ENCODE measurements around the gene CD164L2.
"Not testable (repeated sequence)": the region's sequence is repeated elsewhere in the genome, so short reads cannot be mapped to it uniquely, and the experiment has no call there.

Gene CD164L2

DNA sequence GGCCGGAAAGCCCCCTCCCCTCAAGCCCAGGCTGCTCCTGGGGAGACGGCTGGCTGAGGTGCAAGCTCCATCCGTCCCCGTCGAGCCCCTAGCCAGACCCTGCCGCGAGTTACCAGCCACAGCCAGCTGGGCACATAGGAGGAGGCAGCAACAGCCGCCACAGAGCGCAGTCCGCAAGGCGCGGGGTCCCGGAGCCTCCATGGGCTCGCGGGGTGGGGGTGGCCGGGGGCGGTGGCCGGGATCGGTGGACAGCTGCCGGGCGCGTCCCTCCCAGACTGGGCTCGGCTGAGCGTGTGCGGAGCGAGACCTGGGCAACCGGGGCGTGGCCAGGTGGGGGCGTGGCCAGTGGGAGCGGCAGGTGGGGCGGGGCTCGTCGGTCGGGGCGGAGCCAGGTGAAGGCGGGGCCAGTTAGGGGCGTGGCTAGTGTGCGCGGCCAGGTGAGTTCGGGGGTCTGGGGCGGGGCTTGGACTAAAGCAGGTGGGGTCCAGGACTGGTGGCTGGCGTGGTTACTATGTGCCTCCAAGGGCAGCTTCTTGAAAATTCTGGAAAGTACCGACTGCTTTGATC is at the start of gene CD164L2:
CD164L2 (minus strand) TSS at position 295 of the 567 bp plus-strand sequence; CDS start at position 201, 94 bp downstream.
- DNase-seq (ENCODE audit: low spot score) = peak; percentile 17

DNA sequence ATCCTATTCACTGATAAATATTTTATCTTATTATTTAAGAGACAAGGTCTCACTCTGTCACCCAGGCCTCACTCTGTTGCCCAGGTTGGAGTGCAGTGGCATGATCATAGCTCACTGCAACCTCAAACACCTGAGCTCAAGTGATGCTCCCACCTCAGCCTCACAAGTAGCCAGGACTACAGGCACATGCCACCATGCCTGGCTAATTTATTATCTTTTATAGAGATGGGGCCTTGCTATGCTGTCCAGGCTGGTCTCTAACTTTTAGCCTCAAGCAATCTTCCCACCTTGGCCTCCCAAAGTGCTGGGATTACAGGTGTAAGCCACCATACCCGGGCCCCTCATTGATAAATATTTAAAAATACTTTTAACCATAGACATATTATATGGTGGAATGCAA is 49.6 kb upstream of the CD164L2 start:
- DNase-seq (ENCODE audit: low spot score) = not testable (repeated sequence)

- DNase-seq (ENCODE audit: low spot score) = no peak
These were observed 48.4 kb upstream of the CD164L2 start for GRCh38 chr1:27431601-27431940.

GRCh38 chr1:27430903-27431600 is 47.9 kb upstream of the CD164L2 start:
- peak; percentile 50 for DNase-seq (ENCODE audit: low spot score)

DNA sequence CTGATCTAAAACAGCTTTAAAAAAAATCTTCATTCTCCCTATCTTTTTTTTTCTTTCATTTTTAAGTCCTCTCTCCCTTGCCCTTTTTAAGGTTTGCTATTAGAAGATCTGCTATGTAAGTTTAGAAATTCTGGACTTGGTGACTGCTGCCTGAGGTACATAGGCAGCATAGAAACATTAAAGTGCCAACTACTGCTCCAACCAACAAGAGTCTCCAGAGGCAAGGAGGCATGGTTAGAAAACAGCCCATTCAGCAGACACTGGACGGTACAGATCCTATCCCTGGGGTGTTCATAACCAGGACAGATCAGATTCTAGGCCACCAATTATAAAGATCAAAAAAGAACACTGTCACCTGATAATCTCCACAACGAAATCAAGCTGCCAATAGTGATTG is 45.9 kb upstream of the CD164L2 start:
- DNase-seq (ENCODE audit: low spot score) = no peak

- no peak for DNase-seq (ENCODE audit: low spot score)
These were observed 45.3 kb upstream of the CD164L2 start for GRCh38 chr1:27428316-27429028.

DNA sequence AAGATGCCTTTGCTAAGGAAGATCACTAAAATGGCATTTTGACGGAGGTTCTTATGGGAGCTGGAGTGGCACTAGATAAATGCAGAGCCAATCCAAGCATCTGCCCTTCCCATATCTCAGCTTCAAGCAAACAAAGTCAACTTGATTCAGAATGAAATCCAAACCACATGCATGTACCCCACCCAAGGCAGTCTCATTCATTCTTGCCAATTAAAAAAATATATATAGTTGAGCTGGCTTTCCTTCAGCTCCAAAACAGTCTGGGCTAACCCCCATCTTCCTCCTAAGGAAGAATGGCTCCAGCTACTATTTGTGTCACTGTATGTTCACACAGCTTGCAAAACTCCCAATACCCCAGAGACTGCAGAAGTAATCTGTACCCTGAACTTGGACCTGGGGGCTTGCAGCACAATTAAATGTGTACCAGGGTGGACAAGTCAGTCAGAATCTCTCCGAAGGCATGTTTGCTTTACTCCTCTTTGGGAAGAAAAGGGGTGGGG is 44.7 kb upstream of the CD164L2 start:
- DNase-seq (ENCODE audit: low spot score) = no peak

DNA sequence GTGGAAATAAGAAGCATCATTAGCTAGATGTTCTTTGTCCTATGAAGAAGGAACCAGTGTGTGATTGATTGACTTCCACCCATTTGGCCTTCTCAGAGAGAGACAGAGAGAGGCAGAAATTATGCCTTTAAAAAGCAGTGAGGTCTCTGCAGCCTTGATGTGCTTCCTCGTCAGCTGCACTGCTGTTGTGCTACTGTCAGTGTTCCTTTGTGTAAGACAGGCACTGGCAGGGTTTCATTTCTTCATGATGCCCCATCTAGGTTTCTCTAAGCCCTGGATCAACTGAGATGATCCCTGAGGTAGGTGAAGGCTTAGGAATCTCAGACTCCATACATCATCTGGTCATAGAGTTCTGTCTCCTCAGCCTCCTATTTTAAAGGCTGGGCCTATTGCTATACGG is 44.2 kb upstream of the CD164L2 start:
- DNase-seq (ENCODE audit: low spot score) = no peak

- no peak for DNase-seq (ENCODE audit: low spot score)
These were observed 40.6 kb upstream of the CD164L2 start for GRCh38 chr1:27423709-27424108.

GRCh38 chr1:27418326-27419185 is 35.4 kb upstream of the CD164L2 start:
- DNase-seq (ENCODE audit: low spot score) = peak; percentile 61

DNA sequence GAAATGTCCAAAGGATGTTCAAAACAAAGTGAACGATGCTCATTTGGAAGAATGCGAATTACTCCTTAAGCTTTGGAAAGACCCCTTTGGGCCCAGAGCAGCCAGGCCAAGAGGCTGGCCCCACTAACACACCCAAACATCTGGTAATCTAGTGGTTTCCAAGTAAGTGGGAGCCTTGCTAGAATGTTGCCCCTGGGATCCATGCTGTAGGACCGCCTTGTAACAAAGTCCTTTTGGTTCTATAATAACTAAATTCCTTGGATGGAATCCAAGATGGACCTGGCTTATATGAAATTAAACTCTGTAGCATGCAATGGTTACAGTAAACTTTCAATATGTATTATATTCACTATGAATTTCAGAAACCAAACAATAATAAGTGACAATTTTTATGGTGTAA is 34.6 kb upstream of the CD164L2 start:
- DNase-seq (ENCODE audit: low spot score) = no peak

DNA sequence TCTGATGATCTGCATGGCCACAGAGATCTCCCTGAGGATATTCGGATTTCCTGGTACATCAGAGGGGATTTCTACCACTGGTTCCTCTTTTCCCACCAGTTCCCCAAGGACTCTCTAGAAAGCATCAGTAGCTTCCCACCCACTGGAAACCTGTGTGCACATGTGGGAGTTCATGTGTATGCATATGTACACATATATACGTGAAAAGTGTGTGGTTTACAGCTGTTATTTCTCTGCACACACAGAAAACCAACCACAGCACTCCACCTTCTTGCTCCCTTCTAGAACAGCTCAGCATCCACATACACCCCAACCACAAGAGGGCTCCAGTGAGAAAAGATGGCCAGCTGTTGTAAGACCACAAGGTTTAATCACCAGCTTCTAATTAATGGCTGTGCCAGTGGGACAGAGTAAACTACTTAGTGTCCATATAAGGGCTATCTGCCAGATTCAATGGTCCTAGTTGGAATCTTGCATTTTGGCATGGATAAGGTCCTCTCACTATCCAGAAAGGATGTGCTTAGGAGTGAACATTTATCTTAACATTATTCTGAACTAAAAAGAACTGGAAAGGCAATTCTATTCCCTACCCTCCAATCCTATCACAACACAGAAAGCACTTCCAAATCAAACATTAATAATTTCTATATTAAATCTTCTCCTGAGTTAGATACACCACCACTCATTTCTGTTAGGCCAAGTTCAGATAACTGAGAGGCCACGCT is 33.4 kb upstream of the CD164L2 start:
- DNase-seq (ENCODE audit: low spot score) = peak; percentile 77

- DNase-seq (ENCODE audit: low spot score) = no peak
These were observed 31.0 kb upstream of the CD164L2 start for GRCh38 chr1:27414091-27414490.

DNA sequence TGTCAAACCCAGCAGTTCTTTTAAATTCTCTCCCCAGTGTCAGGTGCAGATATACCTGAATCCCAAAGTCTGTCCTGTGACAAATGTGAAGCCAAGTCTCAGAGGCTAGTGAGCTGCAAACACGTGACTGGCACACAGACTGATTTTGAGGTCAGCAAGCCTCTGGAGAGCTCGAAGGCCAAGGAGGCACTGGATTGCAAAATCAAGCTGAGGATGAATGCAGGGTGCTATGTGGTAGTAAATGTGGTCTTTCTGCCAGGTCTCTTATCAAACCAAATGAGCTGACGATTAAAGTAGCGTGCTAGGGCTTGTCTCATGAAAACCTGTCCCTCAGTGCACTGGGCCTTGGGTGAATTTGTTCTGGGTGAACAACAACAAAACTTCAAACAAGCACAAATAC is 29.9 kb upstream of the CD164L2 start:
- DNase-seq (ENCODE audit: low spot score) = no peak

GRCh38 chr1:27412502-27412901 is 29.4 kb upstream of the CD164L2 start:
- no peak for DNase-seq (ENCODE audit: low spot score)

- no peak for DNase-seq (ENCODE audit: low spot score)
These were observed 27.6 kb upstream of the CD164L2 start for GRCh38 chr1:27410709-27411108.

DNA sequence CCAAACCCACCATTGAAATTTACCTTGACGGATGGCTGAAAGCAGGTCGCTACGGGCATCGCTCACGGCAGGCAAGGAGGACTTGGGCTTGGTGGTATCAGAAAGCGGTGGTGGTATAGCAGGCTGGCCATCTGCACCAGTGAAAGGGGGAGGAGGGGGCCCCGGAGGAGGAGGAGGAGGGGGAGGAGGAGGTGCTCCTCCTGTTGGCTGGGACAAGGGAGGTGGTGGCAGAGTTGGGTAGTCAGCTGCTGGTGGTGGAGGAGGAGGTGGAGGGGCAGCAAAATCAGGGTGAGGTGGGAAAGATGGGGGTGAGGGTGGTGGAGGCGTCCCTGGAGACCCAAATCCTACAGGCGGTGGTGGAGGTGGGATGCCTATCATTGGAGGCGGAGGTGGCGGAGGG is 26.5 kb upstream of the CD164L2 start:
- no peak for DNase-seq (ENCODE audit: low spot score)

- no peak for DNase-seq (ENCODE audit: low spot score)
These were observed 25.0 kb upstream of the CD164L2 start for GRCh38 chr1:27408151-27408550.

- DNase-seq (ENCODE audit: low spot score) = not testable (repeated sequence)
These were observed 23.7 kb upstream of the CD164L2 start for GRCh38 chr1:27406791-27407190.

DNA sequence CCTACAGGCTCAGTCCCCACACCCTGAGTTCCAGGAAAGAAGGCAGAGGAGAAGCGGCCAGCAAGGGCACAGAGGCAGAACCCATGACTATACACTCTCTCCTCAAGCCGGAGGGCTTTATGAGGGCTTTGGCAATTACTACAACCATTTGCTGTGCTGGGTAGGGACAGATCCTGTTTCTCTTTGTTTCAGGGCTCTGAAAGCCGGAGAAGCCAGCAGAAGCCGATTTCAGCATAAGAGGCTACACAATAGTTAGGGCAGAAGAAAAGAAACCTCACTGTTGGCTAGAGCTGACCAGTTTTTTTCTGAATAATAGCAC is 23.2 kb upstream of the CD164L2 start:
- no peak for DNase-seq (ENCODE audit: low spot score)

DNA sequence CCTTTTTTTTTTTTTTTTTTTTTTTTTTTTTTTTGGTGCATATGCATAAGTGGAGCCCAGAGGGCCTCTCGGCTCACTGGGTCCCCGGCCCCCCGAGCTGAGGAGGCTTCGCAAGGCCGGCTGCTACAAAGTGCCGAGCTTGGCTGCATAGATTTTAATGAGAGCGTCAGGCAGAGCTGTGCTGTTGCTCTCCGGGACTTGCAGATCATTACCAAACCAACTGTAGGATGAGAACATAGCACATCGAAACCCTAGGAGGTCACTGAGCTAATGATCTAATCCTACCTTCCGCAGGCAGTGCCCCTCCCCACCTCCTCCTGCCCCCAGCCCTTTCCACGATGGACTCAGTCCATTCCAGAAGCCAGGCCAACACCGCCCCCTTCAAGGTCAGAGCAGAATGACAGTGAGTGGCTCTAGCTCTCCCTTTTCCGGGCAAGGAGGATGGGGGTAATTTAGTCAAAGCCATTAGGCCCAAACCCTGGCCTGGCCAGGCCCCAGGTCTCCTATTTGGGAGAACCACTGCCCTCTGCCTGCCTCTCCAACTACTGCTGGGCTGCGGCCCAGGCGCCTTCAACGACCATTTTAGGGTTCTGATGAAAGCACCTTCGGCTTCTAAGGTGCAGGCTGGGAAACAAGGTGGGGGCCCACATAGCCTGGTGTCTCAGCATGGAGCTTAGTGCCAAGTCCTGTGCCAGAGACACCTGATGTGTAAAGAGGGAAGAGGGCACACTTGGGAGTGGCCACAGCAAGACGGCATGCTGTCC is 22.6 kb upstream of the CD164L2 start:
- not testable (repeated sequence) for DNase-seq (ENCODE audit: low spot score)
